Fibroblast of mammary gland (primary cell): ENCODE measurements around the gene COX7B2.

Source experiments
- DNase-seq: peaks from one replicate; pipeline ENCODE4 v3.0.0-alpha.2; 2010; ENCODE audit warnings: low read depth
- H3K4me3 ChIP-seq: 2 replicates; pipeline ENCODE4 v1.5.1; 2011; ENCODE audit warnings: low read depth, mild to moderate bottlenecking, low read length, moderate library complexity; ENCODE audit not compliant: control insufficient read depth
- CTCF ChIP-seq: conservative IDR thresholded peaks from 2 replicates; pipeline ENCODE4 v1.5.1; 2011; ENCODE audit warnings: low read depth, low read length, inconsistent platforms; ENCODE audit not compliant: control insufficient read depth, insufficient read depth

The COX7B2 gene

GRCh38 chr4:46717950-46718349 is 191.1 kb downstream of the COX7B2 start:
- DNase-seq = no peak
- no peak for TF ChIP-seq CTCF
- H3K4me3 ChIP-seq = no peak overlapping the region

- H3K4me3 ChIP-seq = no peak overlapping the region
- no peak for DNase-seq
- TF ChIP-seq CTCF = no peak
Observed at GRCh38 chr4:46715468-46715867, 193.6 kb downstream of the COX7B2 start.

GRCh38 chr4:46698891-46699290 is 210.2 kb downstream of the COX7B2 start:
- no peak for TF ChIP-seq CTCF
- H3K4me3 ChIP-seq = no peak overlapping the region
- DNase-seq = no peak
